Activated naive CD4-positive, alpha-beta T cell treated with anti-CD3 and anti-CD28 coated beads, Interleukin-2, amount 50 U/mL, for 24 hours (primary cell): ENCODE results near the gene NIPAL3.

Source experiments
- H3K27ac Mint-ChIP-seq: one replicate; pipeline ENCODE4 v1.8.0; 2021; ENCODE audit warnings: mild to moderate bottlenecking, mixed read lengths
- H3K27me3 Mint-ChIP-seq: one replicate; pipeline ENCODE4 v1.8.0; 2021; ENCODE audit warnings: mixed read lengths
- H3K36me3 Mint-ChIP-seq: one replicate; pipeline ENCODE4 v1.8.0; 2021; ENCODE audit warnings: mixed read lengths
- H3K4me1 Mint-ChIP-seq: one replicate; pipeline ENCODE4 v1.8.0; 2021; ENCODE audit warnings: mixed read lengths
- H3K4me3 Mint-ChIP-seq: one replicate; pipeline ENCODE4 v1.8.0; 2021; ENCODE audit warnings: mild to moderate bottlenecking, mixed read lengths
- H3K9me3 Mint-ChIP-seq: one replicate; pipeline ENCODE4 v1.8.0; 2021; ENCODE audit warnings: mixed read lengths

Gene NIPAL3

GRCh38 chr1:24415334-24415909, at the start of gene NIPAL3:
Gene NIPAL3 (plus strand): TSS chr1:24415802. CDS start chr1:24419548, 3,746 bp downstream.
- Mint-ChIP-seq H3K9me3 (no peaks in the 10 kb centered on the region), H3K4me1 (peaks cover 75% of the 10 kb centered on the region), H3K27ac (peak within 1 kb of the TSS; percentile 97), H3K27me3 (no peaks in the 10 kb centered on the region), H3K4me3 (peak within 1 kb of the TSS; percentile 98), H3K36me3 (peaks cover 5% of the 10 kb centered on the region)

- Mint-ChIP-seq H3K9me3 (no peaks in the 10 kb centered on the region), H3K4me1 (peaks cover 8% of the 10 kb centered on the region), H3K27me3 (no peaks in the 10 kb centered on the region), H3K36me3 (no peaks in the 10 kb centered on the region), H3K27ac (no peak overlapping the region), H3K4me3 (no peak overlapping the region)
These were observed 48.9 kb upstream of the NIPAL3 start for GRCh38 chr1:24366707-24367106.

GRCh38 chr1:24369199-24369598, 46.4 kb upstream of the NIPAL3 start:
- Mint-ChIP-seq H3K9me3 (no peaks in the 10 kb centered on the region), H3K4me3 (no peak overlapping the region), H3K36me3 (no peaks in the 10 kb centered on the region), H3K27me3 (no peaks in the 10 kb centered on the region), H3K4me1 (peaks cover 8% of the 10 kb centered on the region), H3K27ac (no peak overlapping the region)

GRCh38 chr1:24369801-24370200, 45.8 kb upstream of the NIPAL3 start:
- Mint-ChIP-seq H3K4me3 (no peak overlapping the region), H3K27ac (no peak overlapping the region), H3K27me3 (no peaks in the 10 kb centered on the region), H3K9me3 (no peaks in the 10 kb centered on the region), H3K36me3 (no peaks in the 10 kb centered on the region), H3K4me1 (peaks cover 7% of the 10 kb centered on the region)

- Mint-ChIP-seq H3K9me3 (no peaks in the 10 kb centered on the region), H3K27ac (no peak overlapping the region), H3K27me3 (no peaks in the 10 kb centered on the region), H3K36me3 (peaks cover 3% of the 10 kb centered on the region), H3K4me1 (no peaks in the 10 kb centered on the region), H3K4me3 (no peak overlapping the region)
These were observed 42.6 kb upstream of the NIPAL3 start for GRCh38 chr1:24373044-24373443.

GRCh38 chr1:24373710-24374109, 41.9 kb upstream of the NIPAL3 start:
- no peak overlapping the region for H3K27ac Mint-ChIP-seq
- H3K4me3 Mint-ChIP-seq: no peak overlapping the region

GRCh38 chr1:24374891-24375786, 40.5 kb upstream of the NIPAL3 start:
- Mint-ChIP-seq H3K4me1 (no peaks in the 10 kb centered on the region), H3K4me3 (no peak overlapping the region), H3K27ac (no peak overlapping the region), H3K9me3 (no peaks in the 10 kb centered on the region), H3K36me3 (peaks cover 5% of the 10 kb centered on the region), H3K27me3 (no peaks in the 10 kb centered on the region)

More at GRCh38 chr1:24373710-24374109, 41.9 kb upstream of the NIPAL3 start:
- Mint-ChIP-seq H3K36me3 (peaks cover 3% of the 10 kb centered on the region), H3K4me1 (no peaks in the 10 kb centered on the region), H3K9me3 (no peaks in the 10 kb centered on the region), H3K27me3 (no peaks in the 10 kb centered on the region)

GRCh38 chr1:24379733-24380315, 35.8 kb upstream of the NIPAL3 start:
- Mint-ChIP-seq H3K36me3 (peaks cover 7% of the 10 kb centered on the region), H3K27ac (no peak overlapping the region), H3K4me3 (no peak overlapping the region), H3K9me3 (no peaks in the 10 kb centered on the region), H3K4me1 (peaks cover 6% of the 10 kb centered on the region), H3K27me3 (no peaks in the 10 kb centered on the region)

- Mint-ChIP-seq H3K9me3 (no peaks in the 10 kb centered on the region), H3K36me3 (peaks cover 7% of the 10 kb centered on the region), H3K27me3 (no peaks in the 10 kb centered on the region), H3K4me1 (peaks cover 12% of the 10 kb centered on the region), H3K4me3 (no peak overlapping the region), H3K27ac (no peak overlapping the region)
These were observed 35.1 kb upstream of the NIPAL3 start for GRCh38 chr1:24380508-24380907.

- Mint-ChIP-seq H3K4me1 (peaks cover 16% of the 10 kb centered on the region), H3K36me3 (peaks cover 7% of the 10 kb centered on the region), H3K4me3 (no peak overlapping the region), H3K9me3 (no peaks in the 10 kb centered on the region), H3K27ac (no peak overlapping the region), H3K27me3 (no peaks in the 10 kb centered on the region)
These were observed 34.3 kb upstream of the NIPAL3 start for GRCh38 chr1:24381256-24381655.

GRCh38 chr1:24382165-24382577, 33.4 kb upstream of the NIPAL3 start:
- no peaks in the 10 kb centered on the region for H3K9me3 Mint-ChIP-seq
- H3K4me1 Mint-ChIP-seq: peaks cover 16% of the 10 kb centered on the region
- no peaks in the 10 kb centered on the region for H3K27me3 Mint-ChIP-seq

GRCh38 chr1:24383381-24383940, 32.1 kb upstream of the NIPAL3 start:
- peaks cover 16% of the 10 kb centered on the region for H3K4me1 Mint-ChIP-seq
- H3K27ac Mint-ChIP-seq: peak overlapping the region; percentile 9
- H3K36me3 Mint-ChIP-seq: peaks cover 6% of the 10 kb centered on the region
- H3K4me3 Mint-ChIP-seq: no peak overlapping the region
- no peaks in the 10 kb centered on the region for H3K9me3 Mint-ChIP-seq
- no peaks in the 10 kb centered on the region for H3K27me3 Mint-ChIP-seq

More at GRCh38 chr1:24382165-24382577, 33.4 kb upstream of the NIPAL3 start:
- peaks cover 9% of the 10 kb centered on the region for H3K36me3 Mint-ChIP-seq
- H3K4me3 Mint-ChIP-seq: no peak overlapping the region
- H3K27ac Mint-ChIP-seq: no peak overlapping the region

GRCh38 chr1:24384251-24385090, 31.1 kb upstream of the NIPAL3 start:
- H3K36me3 Mint-ChIP-seq: peaks cover 4% of the 10 kb centered on the region
- peaks cover 16% of the 10 kb centered on the region for H3K4me1 Mint-ChIP-seq
- no peak overlapping the region for H3K27ac Mint-ChIP-seq
- H3K27me3 Mint-ChIP-seq: no peaks in the 10 kb centered on the region
- no peak overlapping the region for H3K4me3 Mint-ChIP-seq
- no peaks in the 10 kb centered on the region for H3K9me3 Mint-ChIP-seq

GRCh38 chr1:24385160-24385940, 30.3 kb upstream of the NIPAL3 start:
- Mint-ChIP-seq H3K9me3 (no peaks in the 10 kb centered on the region), H3K4me3 (no peak overlapping the region), H3K4me1 (peaks cover 16% of the 10 kb centered on the region), H3K27me3 (no peaks in the 10 kb centered on the region), H3K36me3 (peaks cover 2% of the 10 kb centered on the region), H3K27ac (no peak overlapping the region)
